SK-N-SH treated with all-trans-retinoic acid at 6 μM for 48 hours (cell line): ENCODE results near the gene CSTB.

Experiments used
- ATAC-seq: fragments of 200-7000 bp; cut with Tn5 transposase; 3 replicates; pipeline ENCODE4 v1.9.1; 2020; ENCODE audit warnings: mild to moderate bottlenecking, moderate library complexity
- ARNTL ChIP-seq: fragments of 450-650 bp; formaldehyde crosslinking; IDR thresholded peaks from 2 replicates; pipeline ENCODE4 v1.5.0; 2020; ENCODE audit warnings: low read depth, mild to moderate bottlenecking, moderate library complexity, borderline replicate concordance
- BACH2 ChIP-seq: fragments of 250-450 bp; sonication (Bioruptor Pico); IDR thresholded peaks from 2 replicates; pipeline ENCODE4 v1.9.0; 2021; ENCODE audit warnings: mild to moderate bottlenecking, borderline replicate concordance
- CSDC2 ChIP-seq: fragments of 250-450 bp; sonication (Bioruptor Pico); IDR thresholded peaks from 2 replicates; pipeline ENCODE4 v1.5.0; 2020; ENCODE audit warnings: mild to moderate bottlenecking, moderate library complexity
- CSRNP3 ChIP-seq: fragments of 250-450 bp; sonication (Bioruptor Pico); IDR thresholded peaks from 2 replicates; pipeline ENCODE4 v1.5.1; 2021; ENCODE audit warnings: mild to moderate bottlenecking, moderate library complexity
- ESRRG ChIP-seq: fragments of 250-450 bp; sonication (Bioruptor Pico); IDR thresholded peaks from 2 replicates; pipeline ENCODE4 v1.6.1; 2021; ENCODE audit warnings: mild to moderate bottlenecking
- GLIS3 ChIP-seq: fragments of 250-450 bp; sonication (Bioruptor Pico); IDR thresholded peaks from 2 replicates; pipeline ENCODE4 v1.5.0; 2020; ENCODE audit warnings: mild to moderate bottlenecking, moderate library complexity
- ISL1 ChIP-seq: fragments of 250-450 bp; sonication (Bioruptor Pico); IDR thresholded peaks from 2 replicates; pipeline ENCODE4 v2.1.2; 2022; ENCODE audit warnings: mild to moderate bottlenecking, moderate library complexity
- OSR1 ChIP-seq: fragments of 250-450 bp; sonication (Bioruptor Pico); IDR thresholded peaks from 2 replicates; pipeline ENCODE4 v1.8.0; 2022; ENCODE audit warnings: moderate library complexity, mild to moderate bottlenecking, inconsistent platforms
- PATZ1 ChIP-seq: fragments of 250-450 bp; sonication (Bioruptor Pico); IDR thresholded peaks from 2 replicates; pipeline ENCODE4 v1.8.0; 2020; ENCODE audit warnings: mild to moderate bottlenecking, moderate library complexity, borderline replicate concordance
- POU6F1 ChIP-seq: fragments of 250-450 bp; sonication (Bioruptor Pico); IDR thresholded peaks from 2 replicates; pipeline ENCODE4 v1.8.0; 2021; ENCODE audit warnings: low read depth, mild to moderate bottlenecking, moderate library complexity, borderline replicate concordance
- PPARA ChIP-seq: fragments of 250-450 bp; sonication (Bioruptor Pico); IDR thresholded peaks from 2 replicates; pipeline ENCODE4 v1.5.0; 2020; ENCODE audit warnings: mild to moderate bottlenecking, borderline replicate concordance
- RARB ChIP-seq: fragments of 250-450 bp; sonication (Bioruptor Pico); IDR thresholded peaks from 2 replicates; pipeline ENCODE4 v1.8.0; 2021; ENCODE audit warnings: mild to moderate bottlenecking, moderate library complexity
- TCF4 ChIP-seq: fragments of 250-450 bp; sonication (Bioruptor Pico); IDR thresholded peaks from 2 replicates; pipeline ENCODE4 v1.8.0; 2021; ENCODE audit warnings: mild to moderate bottlenecking, moderate library complexity, borderline replicate concordance
- TOX ChIP-seq: fragments of 250-450 bp; sonication (Bioruptor Pico); IDR thresholded peaks from 2 replicates; pipeline ENCODE4 v1.8.0; 2021; ENCODE audit warnings: mild to moderate bottlenecking, moderate library complexity, borderline replicate concordance
- TSHZ2 ChIP-seq: fragments of 250-450 bp; sonication (Bioruptor Pico); IDR thresholded peaks from 2 replicates; pipeline ENCODE4 v1.5.0; 2020; ENCODE audit warnings: mild to moderate bottlenecking, moderate library complexity
- ZC3H10 ChIP-seq: fragments of 250-450 bp; sonication (Bioruptor Pico); IDR thresholded peaks from 2 replicates; pipeline ENCODE4 v1.5.1; 2021; ENCODE audit warnings: mild to moderate bottlenecking, moderate library complexity
- ZFP30 ChIP-seq: fragments of 450-650 bp; formaldehyde crosslinking; IDR thresholded peaks from 2 replicates; pipeline ENCODE4 v1.5.0; 2022; ENCODE audit warnings: mild to moderate bottlenecking, moderate library complexity
- ZNF565 ChIP-seq: fragments of 450-650 bp; formaldehyde crosslinking; conservative IDR thresholded peaks from 2 replicates; pipeline ENCODE4 v1.5.0; 2020; ENCODE audit warnings: low read depth, mild to moderate bottlenecking, moderate library complexity
- ZNF70 ChIP-seq: fragments of 450-650 bp; formaldehyde crosslinking; IDR thresholded peaks from 2 replicates; pipeline ENCODE4 v1.5.0; 2020; ENCODE audit warnings: mild to moderate bottlenecking, moderate library complexity
- ZNF8 ChIP-seq: fragments of 450-650 bp; formaldehyde crosslinking; IDR thresholded peaks from 2 replicates; pipeline ENCODE4 v1.5.0; 2020; ENCODE audit warnings: mild to moderate bottlenecking, moderate library complexity
- TF ChIP-seq, protein P1 (sequence below): fragments of 250-450 bp; sonication (Bioruptor Pico); IDR thresholded peaks from 2 replicates; pipeline ENCODE4 v1.5.1; 2020; ENCODE audit warnings: low read depth, mild to moderate bottlenecking, moderate library complexity

The CSTB gene

GRCh38 chr21:43810505-43811261 lies 34.6 kb upstream of the CSTB start:
- ATAC-seq, result peak; percentile 90
- TF ChIP-seq ARNTL (no peak), ZNF70 (CRISPR knock-in tag) (no peak), OSR1 (CRISPR knock-in tag) (no peak), GLIS3 (CRISPR knock-in tag) (no peak), ZFP30 (CRISPR knock-in tag) (no peak), TSHZ2 (CRISPR knock-in tag) (no peak), ZNF8 (CRISPR knock-in tag) (no peak)

- TF ChIP-seq RARB (no peak), PATZ1 (CRISPR knock-in tag) (no peak), CSDC2 (CRISPR knock-in tag) (no peak), ZFP30 (CRISPR knock-in tag) (no peak), GLIS3 (CRISPR knock-in tag) (no peak), PPARA (CRISPR knock-in tag) (no peak), TOX (CRISPR knock-in tag) (no peak), BACH2 (CRISPR knock-in tag) (no peak), TCF4 (CRISPR knock-in tag) (no peak), ESRRG (CRISPR knock-in tag) (no peak), ZC3H10 (CRISPR knock-in tag) (no peak)
- TF ChIP-seq, protein P1, sequence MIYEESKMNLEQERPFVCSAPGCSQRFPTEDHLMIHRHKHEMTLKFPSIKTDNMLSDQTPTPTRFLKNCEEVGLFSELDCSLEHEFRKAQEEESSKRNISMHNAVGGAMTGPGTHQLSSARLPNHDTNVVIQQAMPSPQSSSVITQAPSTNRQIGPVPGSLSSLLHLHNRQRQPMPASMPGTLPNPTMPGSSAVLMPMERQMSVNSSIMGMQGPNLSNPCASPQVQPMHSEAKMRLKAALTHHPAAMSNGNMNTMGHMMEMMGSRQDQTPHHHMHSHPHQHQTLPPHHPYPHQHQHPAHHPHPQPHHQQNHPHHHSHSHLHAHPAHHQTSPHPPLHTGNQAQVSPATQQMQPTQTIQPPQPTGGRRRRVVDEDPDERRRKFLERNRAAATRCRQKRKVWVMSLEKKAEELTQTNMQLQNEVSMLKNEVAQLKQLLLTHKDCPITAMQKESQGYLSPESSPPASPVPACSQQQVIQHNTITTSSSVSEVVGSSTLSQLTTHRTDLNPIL (CRISPR knock-in tag), result no peak
- no peak for ATAC-seq
Observed at GRCh38 chr21:43809853-43810504, 33.9 kb upstream of the CSTB start.

GRCh38 chr21:43809346-43809799 lies 33.3 kb upstream of the CSTB start:
- no peak for TF ChIP-seq PPARA (CRISPR knock-in tag)
- no peak for ATAC-seq

DNA sequence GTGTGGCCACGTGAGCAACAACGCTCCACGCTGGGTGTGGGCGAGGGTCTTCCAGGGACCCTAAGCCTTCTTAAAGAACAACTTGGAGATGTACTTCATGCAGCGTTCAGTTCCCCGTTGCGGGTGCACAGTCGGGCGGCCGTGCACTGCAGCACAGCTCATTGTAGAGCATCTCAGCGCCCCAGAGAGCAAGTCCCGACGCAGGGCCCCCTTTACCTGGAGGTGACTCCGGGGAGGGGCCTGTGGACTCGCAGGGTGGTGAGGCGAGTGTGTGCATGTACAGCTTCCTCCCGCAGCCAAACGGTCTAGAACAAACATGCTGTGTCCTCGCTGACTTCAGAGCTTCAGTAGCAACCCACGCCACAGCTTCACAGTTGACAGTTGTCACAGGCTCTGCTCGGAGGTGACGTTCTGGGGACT lies 32.7 kb upstream of the CSTB start:
- no peak for ATAC-seq
- TF ChIP-seq ESRRG (CRISPR knock-in tag) (no peak), ISL1 (CRISPR knock-in tag) (no peak)

GRCh38 chr21:43808367-43808766 lies 32.3 kb upstream of the CSTB start:
- ATAC-seq, result no peak
- TF ChIP-seq ZNF70 (CRISPR knock-in tag) (no peak), ZFP30 (CRISPR knock-in tag) (no peak), ARNTL (no peak), TCF4 (CRISPR knock-in tag) (no peak), CSDC2 (CRISPR knock-in tag) (no peak), GLIS3 (CRISPR knock-in tag) (no peak), CSRNP3 (no peak), ZNF8 (CRISPR knock-in tag) (no peak), POU6F1 (no peak), ISL1 (CRISPR knock-in tag) (no peak), ZC3H10 (CRISPR knock-in tag) (no peak), ZNF565 (CRISPR knock-in tag) (no peak)
